ENCODE measurements around the gene HOXD13.

The HOXD13 gene

GRCh38 chr2:176106581-176107539, 14.3 kb downstream of the HOXD13 start, which contains the start of gene HOXD11 (continued):
- TF ChIP-seq, protein P1, sequence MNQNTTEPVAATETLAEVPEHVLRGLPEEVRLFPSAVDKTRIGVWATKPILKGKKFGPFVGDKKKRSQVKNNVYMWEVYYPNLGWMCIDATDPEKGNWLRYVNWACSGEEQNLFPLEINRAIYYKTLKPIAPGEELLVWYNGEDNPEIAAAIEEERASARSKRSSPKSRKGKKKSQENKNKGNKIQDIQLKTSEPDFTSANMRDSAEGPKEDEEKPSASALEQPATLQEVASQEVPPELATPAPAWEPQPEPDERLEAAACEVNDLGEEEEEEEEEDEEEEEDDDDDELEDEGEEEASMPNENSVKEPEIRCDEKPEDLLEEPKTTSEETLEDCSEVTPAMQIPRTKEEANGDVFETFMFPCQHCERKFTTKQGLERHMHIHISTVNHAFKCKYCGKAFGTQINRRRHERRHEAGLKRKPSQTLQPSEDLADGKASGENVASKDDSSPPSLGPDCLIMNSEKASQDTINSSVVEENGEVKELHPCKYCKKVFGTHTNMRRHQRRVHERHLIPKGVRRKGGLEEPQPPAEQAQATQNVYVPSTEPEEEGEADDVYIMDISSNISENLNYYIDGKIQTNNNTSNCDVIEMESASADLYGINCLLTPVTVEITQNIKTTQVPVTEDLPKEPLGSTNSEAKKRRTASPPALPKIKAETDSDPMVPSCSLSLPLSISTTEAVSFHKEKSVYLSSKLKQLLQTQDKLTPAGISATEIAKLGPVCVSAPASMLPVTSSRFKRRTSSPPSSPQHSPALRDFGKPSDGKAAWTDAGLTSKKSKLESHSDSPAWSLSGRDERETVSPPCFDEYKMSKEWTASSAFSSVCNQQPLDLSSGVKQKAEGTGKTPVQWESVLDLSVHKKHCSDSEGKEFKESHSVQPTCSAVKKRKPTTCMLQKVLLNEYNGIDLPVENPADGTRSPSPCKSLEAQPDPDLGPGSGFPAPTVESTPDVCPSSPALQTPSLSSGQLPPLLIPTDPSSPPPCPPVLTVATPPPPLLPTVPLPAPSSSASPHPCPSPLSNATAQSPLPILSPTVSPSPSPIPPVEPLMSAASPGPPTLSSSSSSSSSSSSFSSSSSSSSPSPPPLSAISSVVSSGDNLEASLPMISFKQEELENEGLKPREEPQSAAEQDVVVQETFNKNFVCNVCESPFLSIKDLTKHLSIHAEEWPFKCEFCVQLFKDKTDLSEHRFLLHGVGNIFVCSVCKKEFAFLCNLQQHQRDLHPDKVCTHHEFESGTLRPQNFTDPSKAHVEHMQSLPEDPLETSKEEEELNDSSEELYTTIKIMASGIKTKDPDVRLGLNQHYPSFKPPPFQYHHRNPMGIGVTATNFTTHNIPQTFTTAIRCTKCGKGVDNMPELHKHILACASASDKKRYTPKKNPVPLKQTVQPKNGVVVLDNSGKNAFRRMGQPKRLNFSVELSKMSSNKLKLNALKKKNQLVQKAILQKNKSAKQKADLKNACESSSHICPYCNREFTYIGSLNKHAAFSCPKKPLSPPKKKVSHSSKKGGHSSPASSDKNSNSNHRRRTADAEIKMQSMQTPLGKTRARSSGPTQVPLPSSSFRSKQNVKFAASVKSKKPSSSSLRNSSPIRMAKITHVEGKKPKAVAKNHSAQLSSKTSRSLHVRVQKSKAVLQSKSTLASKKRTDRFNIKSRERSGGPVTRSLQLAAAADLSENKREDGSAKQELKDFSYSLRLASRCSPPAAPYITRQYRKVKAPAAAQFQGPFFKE (tag by site-specific recombination; IDR thresholded peaks at IDR 0.05; ENCODE audit: borderline replicate concordance): no peak
- TF ChIP-seq, protein P2, sequence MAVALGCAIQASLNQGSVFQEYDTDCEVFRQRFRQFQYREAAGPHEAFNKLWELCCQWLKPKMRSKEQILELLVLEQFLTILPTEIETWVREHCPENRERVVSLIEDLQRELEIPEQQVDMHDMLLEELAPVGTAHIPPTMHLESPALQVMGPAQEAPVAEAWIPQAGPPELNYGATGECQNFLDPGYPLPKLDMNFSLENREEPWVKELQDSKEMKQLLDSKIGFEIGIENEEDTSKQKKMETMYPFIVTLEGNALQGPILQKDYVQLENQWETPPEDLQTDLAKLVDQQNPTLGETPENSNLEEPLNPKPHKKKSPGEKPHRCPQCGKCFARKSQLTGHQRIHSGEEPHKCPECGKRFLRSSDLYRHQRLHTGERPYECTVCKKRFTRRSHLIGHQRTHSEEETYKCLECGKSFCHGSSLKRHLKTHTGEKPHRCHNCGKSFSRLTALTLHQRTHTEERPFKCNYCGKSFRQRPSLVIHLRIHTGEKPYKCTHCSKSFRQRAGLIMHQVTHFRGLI (tag by site-specific recombination; IDR thresholded peaks at IDR 0.05): peak; percentile 56; the same call in 1 of the 2 replicates
- no peak for TF ChIP-seq ZNF138 (tag by site-specific recombination; IDR thresholded peaks at IDR 0.05; ENCODE audit: borderline replicate concordance)
- TF ChIP-seq, protein P3, sequence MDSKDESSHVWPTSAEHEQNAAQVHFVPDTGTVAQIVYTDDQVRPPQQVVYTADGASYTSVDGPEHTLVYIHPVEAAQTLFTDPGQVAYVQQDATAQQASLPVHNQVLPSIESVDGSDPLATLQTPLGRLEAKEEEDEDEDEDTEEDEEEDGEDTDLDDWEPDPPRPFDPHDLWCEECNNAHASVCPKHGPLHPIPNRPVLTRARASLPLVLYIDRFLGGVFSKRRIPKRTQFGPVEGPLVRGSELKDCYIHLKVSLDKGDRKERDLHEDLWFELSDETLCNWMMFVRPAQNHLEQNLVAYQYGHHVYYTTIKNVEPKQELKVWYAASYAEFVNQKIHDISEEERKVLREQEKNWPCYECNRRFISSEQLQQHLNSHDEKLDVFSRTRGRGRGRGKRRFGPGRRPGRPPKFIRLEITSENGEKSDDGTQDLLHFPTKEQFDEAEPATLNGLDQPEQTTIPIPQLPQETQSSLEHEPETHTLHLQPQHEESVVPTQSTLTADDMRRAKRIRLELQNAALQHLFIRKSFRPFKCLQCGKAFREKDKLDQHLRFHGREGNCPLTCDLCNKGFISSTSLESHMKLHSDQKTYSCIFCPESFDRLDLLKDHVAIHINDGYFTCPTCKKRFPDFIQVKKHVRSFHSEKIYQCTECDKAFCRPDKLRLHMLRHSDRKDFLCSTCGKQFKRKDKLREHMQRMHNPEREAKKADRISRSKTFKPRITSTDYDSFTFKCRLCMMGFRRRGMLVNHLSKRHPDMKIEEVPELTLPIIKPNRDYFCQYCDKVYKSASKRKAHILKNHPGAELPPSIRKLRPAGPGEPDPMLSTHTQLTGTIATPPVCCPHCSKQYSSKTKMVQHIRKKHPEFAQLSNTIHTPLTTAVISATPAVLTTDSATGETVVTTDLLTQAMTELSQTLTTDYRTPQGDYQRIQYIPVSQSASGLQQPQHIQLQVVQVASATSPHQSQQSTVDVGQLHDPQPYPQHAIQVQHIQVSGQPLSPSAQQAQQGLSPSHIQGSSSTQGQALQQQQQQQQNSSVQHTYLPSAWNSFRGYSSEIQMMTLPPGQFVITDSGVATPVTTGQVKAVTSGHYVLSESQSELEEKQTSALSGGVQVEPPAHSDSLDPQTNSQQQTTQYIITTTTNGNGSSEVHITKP (tag by site-specific recombination; IDR thresholded peaks at IDR 0.05): peak; percentile 87
- TF ChIP-seq ZNF132 (tag by site-specific recombination; IDR thresholded peaks at IDR 0.05; ENCODE audit: borderline replicate concordance): no peak
- TF ChIP-seq ZNF18 (tag by site-specific recombination; IDR thresholded peaks at IDR 0.05): peak; percentile 13; the same call in 1 of the 2 replicates
- TF ChIP-seq ZNF792 (tag by site-specific recombination; IDR thresholded peaks at IDR 0.05): peak; percentile 59; the same call in 1 of the 2 replicates
- TF ChIP-seq ZNF23 (tag by site-specific recombination; IDR thresholded peaks at IDR 0.05; ENCODE audit: borderline replicate concordance): no peak
- TF ChIP-seq ZNF629 (tag by site-specific recombination; IDR thresholded peaks at IDR 0.05): peak; percentile 78
- TF ChIP-seq ZNF112 (tag by site-specific recombination; IDR thresholded peaks at IDR 0.05): no peak
- no peak; the same call in none of the 2 replicates for TF ChIP-seq PATZ1 (tag by site-specific recombination; IDR thresholded peaks at IDR 0.05)
- peak; percentile 72 for TF ChIP-seq KLF10 (tag by site-specific recombination; IDR thresholded peaks at IDR 0.05)
- no peak for TF ChIP-seq ZNF155 (tag by site-specific recombination; IDR thresholded peaks at IDR 0.05)
- TF ChIP-seq YY2 (tag by site-specific recombination; IDR thresholded peaks at IDR 0.05): no peak
- no peak for TF ChIP-seq ZNF707 (tag by site-specific recombination; IDR thresholded peaks at IDR 0.05)
- TF ChIP-seq KLF9 (tag by site-specific recombination; IDR thresholded peaks at IDR 0.05; ENCODE audit: low read depth): peak; percentile 73; the same call in 1 of the 2 replicates
- peak; percentile 36 for TF ChIP-seq ZBTB44 (tag by site-specific recombination; IDR thresholded peaks at IDR 0.05)
- peak; percentile 73 for TF ChIP-seq ZBTB17 (tag by site-specific recombination; IDR thresholded peaks at IDR 0.05)
